Lung (tissue), 12 donors: ENCODE measurements around the gene CAMK4. TPM values are rescaled to one million over a fixed set of nuclear protein-coding genes. Genes with fewer than 3 reads are reported as not detected.

Source experiments
- ATAC-seq: fragments of 200-7000 bp; cut with Tn5 transposase; one replicate; pipeline ENCODE4 v1.9.1; 2020; ENCODE audit warnings: moderate number of reproducible peaks; ENCODE audit not compliant: insufficient read depth, low FRiP score
- DNase-seq, 3 donors: peaks; one replicate each; pipeline ENCODE4 v3.0.0-alpha.2; 2013 to 2017
- H3K27ac ChIP-seq, 2 donors: one replicate each; pipeline ENCODE4 v1.5.1; 2013; ENCODE audit warnings: mild to moderate bottlenecking in 2 of 2, moderate library complexity in 2 of 2, control low read depth in 1 of 2, inconsistent platforms in 1 of 2, low read depth in 1 of 2, low read length in 1 of 2
- H3K27me3 ChIP-seq, 3 donors: one replicate each; pipeline ENCODE4 v1.5.1; 2013; ENCODE audit warnings: low read length in 2 of 3; ENCODE audit not compliant: control insufficient read depth in 3 of 3, insufficient read depth in 3 of 3
- H3K36me3 ChIP-seq, 4 donors: one replicate each; pipeline ENCODE4 v1.5.1; 2013; ENCODE audit warnings: low read length in 4 of 4, mild to moderate bottlenecking in 1 of 4, moderate library complexity in 1 of 4; ENCODE audit not compliant: control insufficient read depth in 4 of 4, insufficient read depth in 4 of 4
- H3K4me1 ChIP-seq, 5 donors: one replicate each; pipeline ENCODE4 v1.5.1; 2013; ENCODE audit warnings: low read length in 5 of 5, mild to moderate bottlenecking in 2 of 5, moderate library complexity in 1 of 5; ENCODE audit not compliant: control insufficient read depth in 5 of 5, insufficient read depth in 5 of 5
- H3K4me3 ChIP-seq: one replicate; pipeline ENCODE4 v1.5.1; 2013; ENCODE audit warnings: mild to moderate bottlenecking, control low read depth, moderate library complexity
- H3K9ac ChIP-seq, 2 donors: one replicate each; pipeline ENCODE4 v1.5.1; 2013; ENCODE audit warnings: low read length in 2 of 2, control low read depth in 1 of 2; ENCODE audit not compliant: insufficient read depth in 1 of 2
- H3K9me3 ChIP-seq, 4 donors: one replicate each; pipeline ENCODE4 v1.5.1; 2013; ENCODE audit warnings: low read length in 3 of 4, mild to moderate bottlenecking in 1 of 4, moderate library complexity in 1 of 4; ENCODE audit not compliant: control insufficient read depth in 4 of 4, insufficient read depth in 3 of 4
- CTCF ChIP-seq: IDR thresholded peaks from 2 replicates; pipeline ENCODE4 v1.5.1; 2012; ENCODE audit warnings: mild to moderate bottlenecking; ENCODE audit errors: control extremely low read depth, extremely low read depth
- WGBS, 2 donors: extraction: QIAGEN DNeasy Blood & Tissue Kit; methylation state at CpG; one replicate each; pipeline ENCODE4 v1.1.7; 2013; 5-methylcytosine and 5-hydroxymethylcytosine counted together
- polyA plus RNA-seq, 2 donors: library from polyadenylated mRNA; stranded (reverse); fragments of 200-250 nt; gene quantifications; one replicate each; pipeline ENCODE4 v1.2.1, GENCODE V29; 2013
- total RNA-seq, 2 donors: library from RNA; depleted of rRNA in 1 of 2; stranded (reverse); fragments of >200 nt in 1 of 2; gene quantifications; one replicate each; pipeline ENCODE4 v1.2.1, GENCODE V29; 2014 to 2021
- donor health status: control.
- donor health status: control.
- donor health status: Bipolar disorder and iron deficiency.
- donor health status: healthy.
- donor health status: DM: yes; HTN: yes; CAD: no.

Gene CAMK4
- total and polyA plus RNA-seq, 4 donors: 0.18 to 27.7 (median 0.73) TPM

GRCh38 chr5:111232311-111233051 is 8.3 kb downstream of the CAMK4 start:
- ATAC-seq (no peak), DNase-seq (no peak)
- Histone ChIP-seq H3K27ac (no peak overlapping the region), H3K9ac (no peak overlapping the region), H3K4me3 (no peak overlapping the region), H3K36me3 (no peaks in the 10 kb centered on the region), H3K9me3 (peaks cover 0 to 2% (median 0%) of the 10 kb centered on the region in 4 donors), H3K4me1 (peaks cover 0 to 23% (median 0%) of the 10 kb centered on the region in 5 donors), H3K27me3 (no peaks in the 10 kb centered on the region)
- WGBS, 2 donors: 57 to 58% methylated on average over 1 of the region's 1 CpG
- no peak for TF ChIP-seq CTCF

- ATAC-seq (no peak), DNase-seq (no peak)
- peaks cover 0 to 2% (median 0%) of the 10 kb centered on the region in 4 donors for H3K9me3 ChIP-seq
- H3K27ac ChIP-seq: no peak overlapping the region
- no peak for TF ChIP-seq CTCF
- peaks cover 0 to 18% (median 0%) of the 10 kb centered on the region in 5 donors for H3K4me1 ChIP-seq
- no peaks in the 10 kb centered on the region for H3K36me3 ChIP-seq
- WGBS, 2 donors: 63 to 84% methylated on average over 2 of the region's 2 CpGs
- H3K4me3 ChIP-seq: no peak overlapping the region
- no peak overlapping the region for H3K9ac ChIP-seq
- H3K27me3 ChIP-seq: no peaks in the 10 kb centered on the region
Observed at GRCh38 chr5:111233052-111233374, 8.8 kb downstream of the CAMK4 start.

GRCh38 chr5:111234125-111234524 is 9.9 kb downstream of the CAMK4 start:
- no peak for TF ChIP-seq CTCF
- H3K4me3 ChIP-seq: no peak overlapping the region
- H3K9ac ChIP-seq: no peak overlapping the region
- 28 to 46% methylated on average over 2 of the region's 2 CpGs for WGBS, 2 donors
- DNase-seq (no peak), ATAC-seq (no peak)
- H3K27me3 ChIP-seq: no peaks in the 10 kb centered on the region
- peaks cover 0 to 2% (median 0%) of the 10 kb centered on the region in 4 donors for H3K9me3 ChIP-seq
- no peak overlapping the region for H3K27ac ChIP-seq
- no peaks in the 10 kb centered on the region for H3K36me3 ChIP-seq
- peaks cover 0 to 7% (median 0%) of the 10 kb centered on the region in 5 donors for H3K4me1 ChIP-seq
